HuH-7 (cell line): ENCODE data around the gene SH3RF3.

ENCODE experiments used
- DNase-seq: peaks from one replicate; pipeline ENCODE4 v3.0.0; 2011; ENCODE audit warnings: low spot score

The SH3RF3 gene

GRCh38 chr2:109313343-109313742 is 184.3 kb downstream of the SH3RF3 start:
- DNase-seq = no peak

DNA sequence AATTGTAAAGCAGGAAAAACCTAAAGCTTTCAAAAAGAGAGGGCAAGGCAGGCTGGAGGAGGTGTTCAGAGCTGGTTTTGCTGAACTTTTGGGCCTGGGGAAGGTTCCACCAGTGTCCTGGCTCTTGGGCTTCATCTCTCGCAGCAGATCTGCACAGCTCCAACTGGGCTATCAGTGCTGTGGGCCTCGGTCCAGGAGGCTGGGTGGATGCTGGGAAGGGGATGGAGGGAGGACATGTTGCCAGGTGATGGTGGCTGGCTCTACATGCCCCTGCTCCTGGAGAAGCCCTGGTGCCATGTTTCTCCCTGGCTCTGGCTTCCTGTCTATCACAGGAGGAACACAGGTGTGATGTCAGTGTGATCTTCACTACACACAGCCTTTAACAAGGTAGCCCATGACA is 187.1 kb downstream of the SH3RF3 start:
- DNase-seq = no peak

- DNase-seq = no peak
These were observed 188.6 kb downstream of the SH3RF3 start for GRCh38 chr2:109317471-109318095.

GRCh38 chr2:109318150-109318948 is 189.3 kb downstream of the SH3RF3 start:
- DNase-seq = peak; percentile 44

- no peak for DNase-seq
These were observed 189.9 kb downstream of the SH3RF3 start for GRCh38 chr2:109318949-109319342.

GRCh38 chr2:109320195-109320922 is 191.4 kb downstream of the SH3RF3 start:
- no peak for DNase-seq

GRCh38 chr2:109321570-109321969 is 192.6 kb downstream of the SH3RF3 start:
- no peak for DNase-seq

DNA sequence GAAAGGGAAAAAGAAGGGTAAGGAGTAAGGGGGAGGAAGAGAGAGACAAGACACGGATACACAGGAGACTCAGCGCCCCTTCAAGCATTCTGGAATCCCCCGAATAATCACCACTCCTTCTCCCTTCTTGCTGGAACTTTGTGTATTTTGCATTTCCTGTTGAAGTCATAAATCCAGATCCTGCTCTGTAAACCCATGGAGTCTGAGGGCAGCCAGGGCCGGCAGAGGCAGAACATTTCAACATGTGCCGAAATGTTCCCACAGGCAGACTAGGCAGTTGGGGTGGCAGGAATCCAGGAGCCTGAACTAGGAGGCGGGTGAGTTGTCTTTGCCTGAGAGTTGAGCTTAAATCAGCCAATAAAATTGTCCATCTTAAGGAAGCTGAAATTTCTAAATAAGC is 193.1 kb downstream of the SH3RF3 start:
- DNase-seq = no peak

GRCh38 chr2:109322641-109323040 is 193.6 kb downstream of the SH3RF3 start:
- no peak for DNase-seq

DNA sequence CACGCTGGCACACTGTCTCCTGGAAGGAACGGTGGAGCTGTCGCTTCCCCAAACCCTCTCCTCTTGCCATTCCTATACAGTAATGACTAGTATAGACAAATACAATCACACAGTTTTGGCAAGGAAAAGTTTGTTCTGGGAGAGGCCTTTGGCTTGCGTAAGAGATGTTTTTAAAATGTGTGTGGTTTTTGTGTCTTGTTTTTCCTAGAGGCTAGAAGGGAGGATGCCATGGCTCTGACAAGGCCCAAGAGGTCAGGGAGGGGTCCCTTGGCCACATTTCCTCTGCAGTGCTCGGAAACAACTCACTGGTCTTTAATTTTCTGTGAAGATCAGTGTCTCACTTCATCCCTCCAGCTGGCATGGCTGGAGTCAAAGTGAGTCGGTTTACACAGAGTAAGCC is 195.9 kb downstream of the SH3RF3 start:
- DNase-seq = no peak

DNA sequence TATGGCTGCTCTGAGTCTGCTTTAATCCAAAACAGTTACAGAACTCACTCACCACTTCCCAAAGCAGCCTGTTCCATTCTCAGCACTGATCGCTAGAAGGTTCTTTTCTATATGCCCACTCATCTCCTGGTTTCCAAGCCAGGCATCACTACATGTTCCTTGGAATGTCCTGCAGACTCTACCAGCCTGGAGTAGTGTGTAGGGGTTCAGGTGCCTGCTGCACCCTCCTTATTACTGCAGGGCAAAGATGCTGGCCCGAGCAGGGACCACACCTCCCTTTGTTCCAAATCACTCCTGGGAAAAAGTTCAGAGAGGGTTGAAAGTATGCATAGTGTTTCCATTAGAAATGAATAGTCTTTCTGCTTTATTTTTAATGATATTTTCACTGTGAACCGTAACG is 196.6 kb downstream of the SH3RF3 start:
- DNase-seq = no peak

GRCh38 chr2:109326306-109326705 is 197.3 kb downstream of the SH3RF3 start:
- no peak for DNase-seq

DNA sequence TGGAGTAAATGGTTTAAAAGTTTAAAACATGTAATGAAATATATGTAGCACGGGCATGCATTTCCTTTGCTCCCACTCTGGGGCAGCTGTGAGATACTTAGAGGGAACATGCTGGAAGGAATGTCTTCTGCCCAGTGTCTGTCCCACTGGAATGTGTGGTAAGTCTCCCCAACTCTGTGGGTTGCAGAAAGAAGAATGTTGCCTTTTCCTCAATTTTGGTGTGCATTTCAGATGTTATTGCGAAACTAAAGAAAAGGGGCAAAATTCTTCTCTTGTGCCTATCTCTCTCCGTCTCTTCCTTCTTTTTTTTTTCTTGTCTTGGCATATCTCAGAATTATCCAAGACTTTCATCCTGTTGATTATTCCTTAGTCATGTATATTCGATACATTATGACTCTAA is 201.1 kb downstream of the SH3RF3 start:
- no peak for DNase-seq

- no peak for DNase-seq
These were observed 202.1 kb downstream of the SH3RF3 start for GRCh38 chr2:109331081-109331480.

DNA sequence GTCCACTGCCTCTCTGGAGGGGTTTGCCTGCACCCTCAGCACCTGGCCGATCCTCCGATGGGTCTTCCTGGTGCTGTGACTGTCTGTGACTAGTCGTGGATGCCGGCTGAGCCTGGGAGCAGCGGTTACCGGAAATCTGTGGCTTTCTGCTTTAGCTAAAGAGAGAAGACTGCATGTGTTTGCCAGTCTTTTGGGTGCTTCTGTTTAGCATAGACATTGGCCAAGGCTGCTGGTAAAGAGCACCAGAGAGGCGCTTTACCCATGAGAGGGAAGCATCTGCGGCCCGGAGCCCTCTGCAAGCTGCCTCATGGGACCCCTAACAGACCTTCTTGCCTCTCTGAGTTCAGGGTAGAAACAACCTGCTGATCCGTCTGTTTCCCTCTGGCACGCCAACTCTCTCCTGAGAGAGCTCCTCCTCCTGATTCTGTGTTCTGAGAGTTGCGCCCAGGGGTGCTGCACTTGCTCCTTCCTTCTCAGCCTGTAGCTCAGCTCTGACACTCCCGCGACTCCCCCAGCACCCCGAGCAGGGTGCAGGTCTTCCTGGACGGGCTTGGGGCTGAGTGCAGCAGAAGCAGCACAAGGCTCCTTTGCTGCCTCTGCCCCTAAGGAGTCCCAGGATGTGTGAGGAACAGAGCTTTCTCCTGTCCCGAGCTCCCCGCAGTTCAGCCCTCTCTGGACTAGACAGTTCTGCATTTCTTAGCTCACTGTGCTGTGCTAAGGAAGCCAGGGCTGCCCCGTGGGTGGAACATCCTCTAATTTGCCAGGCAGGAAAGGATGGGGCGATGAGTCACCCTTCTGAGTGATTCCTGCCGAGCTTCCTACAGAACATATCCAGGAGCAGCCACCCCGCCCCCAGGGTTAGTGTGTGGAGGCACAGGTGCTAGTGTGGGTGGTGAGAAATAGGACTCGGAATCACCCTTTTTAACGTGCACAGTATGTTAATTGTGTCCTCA is 203.2 kb downstream of the SH3RF3 start:
- DNase-seq = no peak

GRCh38 chr2:109332880-109333279 is 203.9 kb downstream of the SH3RF3 start:
- DNase-seq = no peak

GRCh38 chr2:109333414-109334210 is 204.6 kb downstream of the SH3RF3 start:
- peak; percentile 30 for DNase-seq

DNA sequence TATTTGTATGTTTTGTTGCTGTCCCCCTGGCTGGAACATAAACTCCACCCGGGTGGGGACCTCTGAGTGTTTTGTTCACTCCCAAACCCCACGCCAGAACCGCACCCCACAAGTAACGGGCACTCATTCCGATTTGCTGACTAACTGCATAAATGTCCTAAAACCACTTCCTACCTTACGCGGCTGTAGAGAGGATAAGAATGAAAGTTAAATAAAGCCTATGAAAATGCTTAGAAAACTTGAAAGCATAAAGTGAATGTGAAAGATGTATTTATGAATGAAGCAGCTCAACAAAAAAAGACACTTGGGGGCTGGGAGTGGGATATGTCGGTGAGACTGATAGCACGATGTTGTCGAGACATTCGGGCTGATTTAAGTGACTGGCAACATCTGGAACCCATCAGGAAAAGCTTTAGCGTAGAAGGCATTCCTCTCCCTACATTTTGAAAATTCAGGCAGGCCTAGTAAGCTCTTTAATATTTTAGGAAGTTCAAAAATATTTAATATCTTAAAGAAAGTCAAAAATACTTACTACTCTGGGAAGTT is 206.7 kb downstream of the SH3RF3 start:
- no peak for DNase-seq

DNA sequence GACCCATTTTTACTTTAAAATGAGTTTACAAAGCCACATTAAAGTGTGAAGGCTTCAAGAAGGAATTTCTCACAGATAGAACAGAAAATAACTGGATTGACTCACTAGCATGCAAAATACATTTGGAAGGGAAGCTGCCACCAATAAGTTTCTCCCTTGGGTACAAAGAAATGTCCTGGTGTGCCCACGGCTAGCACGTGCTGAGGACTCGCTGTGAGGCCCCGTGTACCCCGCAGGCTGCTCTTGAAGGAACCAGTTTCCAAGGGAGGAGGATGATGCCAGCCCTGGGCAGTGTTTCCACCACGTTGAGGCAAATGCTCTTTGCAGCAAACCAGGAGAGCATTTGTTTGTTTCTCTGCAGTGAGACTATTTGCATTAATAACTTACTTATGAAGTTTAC is 207.3 kb downstream of the SH3RF3 start:
- DNase-seq = no peak

DNA sequence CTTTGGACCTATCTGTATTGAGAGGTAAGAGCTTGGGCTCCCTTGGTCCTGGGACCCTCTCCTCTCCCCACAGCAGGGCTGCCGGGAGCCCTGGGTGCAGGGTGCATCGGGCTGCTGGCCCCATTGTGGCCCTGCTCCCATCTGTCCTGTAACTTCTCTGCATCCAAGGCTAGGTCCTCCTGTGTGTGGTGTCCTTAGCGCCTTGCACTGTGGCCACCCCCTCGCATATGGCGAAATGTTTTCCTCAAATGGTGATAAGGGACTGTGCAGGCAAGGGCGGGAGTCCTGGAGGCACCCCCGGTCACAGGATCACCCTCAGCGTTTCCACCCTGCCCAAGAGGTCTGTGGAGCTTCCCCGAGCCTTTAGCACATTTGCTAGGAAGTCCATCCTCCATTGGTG is 208.2 kb downstream of the SH3RF3 start:
- no peak for DNase-seq

GRCh38 chr2:109339519-109339966 is 210.5 kb downstream of the SH3RF3 start:
- DNase-seq = no peak
